MCF 10A (cell line): ENCODE measurements around the gene TSPAN2. TPM values are rescaled to one million over a fixed set of nuclear protein-coding genes. Genes with fewer than 3 reads are reported as not detected.

Experiments used
- BruUV-seq: library from RNA; stranded (reverse); fragments of 400-500 nt; replicated peaks from 2 replicates; lab custom pipeline; 2021; lab: Mats Ljungman, UMichigan
- CTCF ChIA-PET: fragments of 300-600 bp; sonication (Branson Sonifier 250); formaldehyde crosslinking; extraction: SDS; loops from one replicate; lab custom pipeline; 2021; ENCODE audit warnings: antibody characterized with exemption, inconsistent platforms; lab: Yijun Ruan, JAX
- POLR2A ChIA-PET: fragments of 300-600, 350-650 bp; sonication (Branson Sonifier 250); formaldehyde crosslinking; extraction: SDS; loops from one replicate; lab custom pipeline; 2020; ENCODE audit warnings: antibody characterized with exemption, inconsistent platforms; lab: Yijun Ruan, JAX
- DNase-seq: peaks from one replicate; pipeline ENCODE4 v3.0.0-alpha.2; 2018; ENCODE audit not compliant: unreplicated experiment
- H3K27ac Mint-ChIP-seq: one replicate; pipeline ENCODE4 v1.8.0; 2022; ENCODE audit warnings: mild to moderate bottlenecking, low read depth, mixed read lengths; ENCODE audit not compliant: unreplicated experiment
- H3K27me3 Mint-ChIP-seq: one replicate; pipeline ENCODE4 v1.8.0; 2022; ENCODE audit warnings: mixed read lengths; ENCODE audit not compliant: insufficient read depth, unreplicated experiment
- H3K36me3 Mint-ChIP-seq: one replicate; pipeline ENCODE4 v1.8.0; 2022; ENCODE audit warnings: mild to moderate bottlenecking, moderate library complexity, mixed read lengths; ENCODE audit not compliant: insufficient read depth, unreplicated experiment
- H3K4me1 Mint-ChIP-seq: one replicate; pipeline ENCODE4 v1.8.0; 2022; ENCODE audit warnings: mixed read lengths; ENCODE audit not compliant: insufficient read depth, unreplicated experiment
- H3K4me3 Mint-ChIP-seq: one replicate; pipeline ENCODE4 v1.8.0; 2022; ENCODE audit warnings: mild to moderate bottlenecking, moderate library complexity, mixed read lengths; ENCODE audit not compliant: unreplicated experiment
- H3K9me3 Mint-ChIP-seq: one replicate; pipeline ENCODE4 v1.8.0; 2022; ENCODE audit warnings: mixed read lengths; ENCODE audit not compliant: unreplicated experiment
- CTCF ChIP-seq: fragments of 200-600 bp; IDR thresholded peaks from one replicate; pipeline ENCODE4 v1.8.0; 2022; ENCODE audit warnings: antibody characterized with exemption, mild to moderate bottlenecking; ENCODE audit not compliant: unreplicated experiment
- intact Hi-C: fragments of 100-400 bp; cut with micrococcal nuclease; formaldehyde crosslinking; loops from 2 replicates; pipeline ENCODE4 v1.14.1; 2022
- total RNA-seq: library from RNA; stranded (reverse); gene quantifications from 2 replicates; pipeline ENCODE4 v1.2.3, GENCODE V29; 2022

TSPAN2 gene
- total RNA-seq, 1 experiment from 2014 or later: 0.42 TPM

DNA sequence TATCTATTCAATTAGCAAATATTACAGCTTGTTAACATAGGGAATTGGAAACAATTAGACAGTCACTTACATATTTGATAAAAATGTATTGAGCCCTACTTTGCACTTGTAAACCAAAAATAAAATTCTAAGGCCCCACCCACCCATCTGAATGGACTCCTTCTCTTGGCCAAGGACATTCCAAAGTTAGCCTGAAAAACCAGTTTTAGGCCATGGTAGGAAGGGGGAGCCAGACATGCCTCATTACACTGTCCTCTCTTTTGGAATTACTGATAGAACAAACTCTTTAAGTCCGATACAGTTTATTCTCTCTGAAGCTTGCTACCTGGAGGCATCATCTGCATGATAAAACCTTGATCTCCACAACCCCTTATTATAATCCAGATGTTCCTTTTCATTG lies 28.0 kb upstream of the TSPAN2 start:
- Mint-ChIP-seq H3K4me3 (no peak overlapping the region), H3K36me3 (no peaks in the 10 kb centered on the region), H3K4me1 (no peaks in the 10 kb centered on the region), H3K27ac (no peak overlapping the region), H3K9me3 (no peaks in the 10 kb centered on the region), H3K27me3 (no peaks in the 10 kb centered on the region)
- no peak for DNase-seq
- BruUV-seq: no TSS peak
- CTCF ChIA-PET: interaction anchor here (2.3 kb wide), 1 partner anchor 21 kb away, joined by 8 read pairs; no protein-coding TSS in a partner anchor
- TF ChIP-seq CTCF: no peak
- POLR2A ChIA-PET: interaction anchor here (1.1 kb wide), 1 partner anchor 66 kb away, joined by 3 read pairs; no protein-coding TSS in a partner anchor
- intact Hi-C loops: no loop called here

GRCh38 chr1:115116512-115116911 lies 27.2 kb upstream of the TSPAN2 start:
- no TSS peak for BruUV-seq
- CTCF ChIA-PET: interaction anchor here (2.3 kb wide), 1 partner anchor 21 kb away, joined by 8 read pairs; no protein-coding TSS in a partner anchor
- intact Hi-C loops: no loop called here

DNA sequence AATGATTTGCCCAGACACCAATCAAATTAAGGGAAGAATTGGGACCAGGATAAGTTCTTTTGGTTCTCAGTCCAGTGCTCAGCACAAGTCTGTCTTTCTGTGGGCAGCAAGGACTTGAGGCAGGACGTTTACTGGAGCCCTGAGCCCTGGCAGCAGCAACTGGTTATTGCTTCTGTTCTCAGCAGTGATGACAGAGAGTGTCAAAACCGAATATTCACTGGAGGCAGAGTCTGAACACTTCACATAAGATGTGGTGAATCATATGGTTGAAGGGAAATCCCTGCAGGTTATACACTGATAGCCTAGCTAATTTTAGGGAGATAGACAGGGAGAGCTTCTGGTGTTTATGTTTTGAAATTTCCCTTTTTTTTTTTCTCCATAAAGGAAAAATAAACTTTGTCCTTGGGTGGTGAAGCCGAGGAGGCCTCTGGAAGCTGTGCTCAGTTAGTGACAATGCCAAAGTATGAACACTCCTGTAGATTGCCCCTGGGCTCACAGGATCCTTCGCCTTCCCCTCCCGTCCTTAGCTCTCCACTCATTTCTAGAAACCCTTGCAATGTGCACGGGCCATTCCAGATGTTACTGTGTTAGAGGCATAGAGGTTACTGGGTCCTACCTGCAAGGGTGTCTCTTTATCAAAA lies 26.3 kb upstream of the TSPAN2 start:
- no peaks in the 10 kb centered on the region for H3K36me3 Mint-ChIP-seq
- no TSS peak for BruUV-seq
- no peaks in the 10 kb centered on the region for H3K27me3 Mint-ChIP-seq
- intact Hi-C loops: no loop called here
- ChIA-PET CTCF (interaction anchor here (0.9 kb wide), 2 partner anchors 22 to 136 kb away, joined by 3 to 4 read pairs; no protein-coding TSS in a partner anchor), POLR2A (interaction anchor here (0.6 kb wide), 1 partner anchor 258 kb away, joined by 3 read pairs; no protein-coding TSS in a partner anchor)
- H3K27ac Mint-ChIP-seq: no peak overlapping the region
- no peak for DNase-seq
- H3K9me3 Mint-ChIP-seq: no peaks in the 10 kb centered on the region
- H3K4me1 Mint-ChIP-seq: no peaks in the 10 kb centered on the region
- TF ChIP-seq CTCF: no peak
- H3K4me3 Mint-ChIP-seq: no peak overlapping the region

More at GRCh38 chr1:115116512-115116911, 27.2 kb upstream of the TSPAN2 start:
- H3K27ac Mint-ChIP-seq: no peak overlapping the region
- no peaks in the 10 kb centered on the region for H3K27me3 Mint-ChIP-seq
- H3K4me1 Mint-ChIP-seq: no peaks in the 10 kb centered on the region
- H3K4me3 Mint-ChIP-seq: no peak overlapping the region
- no peaks in the 10 kb centered on the region for H3K36me3 Mint-ChIP-seq
- no peak for DNase-seq
- TF ChIP-seq CTCF: no peak
- POLR2A ChIA-PET: interaction anchor here (1.1 kb wide), 1 partner anchor 66 kb away, joined by 3 read pairs; no protein-coding TSS in a partner anchor
- no peaks in the 10 kb centered on the region for H3K9me3 Mint-ChIP-seq

GRCh38 chr1:115114308-115114707 lies 25.0 kb upstream of the TSPAN2 start:
- peak; percentile 39 for DNase-seq
- Mint-ChIP-seq H3K9me3 (no peaks in the 10 kb centered on the region), H3K27ac (no peak overlapping the region), H3K27me3 (no peaks in the 10 kb centered on the region), H3K4me1 (no peaks in the 10 kb centered on the region), H3K4me3 (no peak overlapping the region), H3K36me3 (no peaks in the 10 kb centered on the region)
- CTCF ChIA-PET: interaction anchor here (0.6 to 4.0 kb wide), 19 partner anchors 8 to 164 kb away, joined by 3 to 28 read pairs (median 7); no protein-coding TSS in a partner anchor
- POLR2A ChIA-PET: no interaction called here
- intact Hi-C loops: no loop called here
- TF ChIP-seq CTCF: no peak
- no TSS peak for BruUV-seq
